SK-N-SH (cell line): ENCODE measurements around the gene MINDY2. TPM values are rescaled to one million over a fixed set of nuclear protein-coding genes. Genes with fewer than 3 reads are reported as not detected.

Source experiments
- CTCF ChIA-PET: fragments of 300-600, 350-600 bp; formaldehyde crosslinking; extraction: SDS; loops from one replicate; lab custom pipeline; 2021; lab: Yijun Ruan, JAX
- POLR2A ChIA-PET: fragments of 350-600 bp; sonication (Branson Sonifier 250); formaldehyde crosslinking; extraction: SDS; loops from one replicate; lab custom pipeline; 2020; ENCODE audit warnings: antibody characterized with exemption, inconsistent platforms; lab: Yijun Ruan, JAX
- DNase-seq: peaks from one replicate; pipeline ENCODE4 v3.0.0; 2012
- H2AFZ ChIP-seq: fragments of 200-600 bp; sonication (generic); 2 replicates; pipeline ENCODE4 v1.8.1; 2016; ENCODE audit warnings: antibody characterized with exemption, mild to moderate bottlenecking, low read depth
- H3F3A ChIP-seq: fragments of 200-600 bp; sonication (generic); replicated peaks from 2 replicates; pipeline ENCODE3; 2016; ENCODE audit warnings: antibody characterized with exemption, mild to moderate bottlenecking; ENCODE audit not compliant: insufficient read depth
- H3K27ac ChIP-seq, 2 experiments: fragments of 200-500 bp in 1 of 2; fragments of 200-600 bp in 1 of 2; sonication (Bioruptor generic) in 1 of 2; sonication (generic), shearing (Covaris generic) in 1 of 2; 2 replicates each; pipeline versions ENCODE4 v1.5.1 to v1.6.1; 2014 to 2016; ENCODE audit warnings: low read depth in 2 of 2, inconsistent platforms in 1 of 2, low read length in 1 of 2, mild to moderate bottlenecking in 1 of 2, mixed read lengths in 1 of 2
- H3K27me3 ChIP-seq: fragments of 200-600 bp; sonication (generic), shearing (Covaris generic); 2 replicates; pipeline ENCODE4 v1.6.1; 2016; ENCODE audit warnings: mixed run types; ENCODE audit not compliant: insufficient read depth
- H3K36me3 ChIP-seq, 2 experiments: fragments of 200-500 bp in 1 of 2; fragments of 200-600 bp in 1 of 2; sonication (Bioruptor generic) in 1 of 2; sonication (generic) in 1 of 2; replicated peaks in 1 of 2; 2 replicates each; pipeline versions ENCODE3 to v1.5.1; 2014 to 2016; ENCODE audit warnings: low read length in 1 of 2, mild to moderate bottlenecking in 1 of 2; ENCODE audit not compliant: insufficient read depth in 2 of 2, control insufficient read depth in 1 of 2
- H3K4me1 ChIP-seq, 2 experiments: fragments of 200-500 bp in 1 of 2; fragments of 200-600 bp in 1 of 2; sonication (Bioruptor generic) in 1 of 2; sonication (generic), shearing (Covaris generic) in 1 of 2; 2 replicates each; pipeline versions ENCODE4 v1.5.1 to v1.6.1; 2014 to 2016; ENCODE audit warnings: low read depth in 1 of 2, low read length in 1 of 2, mixed run types in 1 of 2; ENCODE audit not compliant: insufficient read depth in 2 of 2, control insufficient read depth in 1 of 2
- H3K4me2 ChIP-seq: fragments of 200-600 bp; sonication (generic), shearing (Covaris generic); 2 replicates; pipeline ENCODE4 v1.6.1; 2017; ENCODE audit warnings: mixed run types
- H3K4me3 ChIP-seq, 2 experiments: fragments of 200-500 bp in 1 of 2; fragments of 200-600 bp in 1 of 2; sonication (Bioruptor generic) in 1 of 2; sonication (generic), shearing (Covaris generic) in 1 of 2; 2 replicates each; pipeline versions ENCODE4 v1.5.1 to v1.8.1; 2014 to 2016; ENCODE audit warnings: low read depth in 2 of 2, inconsistent platforms in 1 of 2, low read length in 1 of 2, mild to moderate bottlenecking in 1 of 2, mixed read lengths in 1 of 2, moderate library complexity in 1 of 2
- H3K79me2 ChIP-seq: fragments of 200-600 bp; sonication (generic); 2 replicates; pipeline ENCODE4 v1.8.1; 2017; ENCODE audit warnings: mild to moderate bottlenecking; ENCODE audit not compliant: insufficient read depth
- H3K9ac ChIP-seq: fragments of 200-600 bp; sonication (generic); 2 replicates; pipeline ENCODE4 v1.6.1; 2017; ENCODE audit warnings: mixed run types
- H3K9me2 ChIP-seq: fragments of 200-600 bp; sonication (generic); 2 replicates; pipeline ENCODE4 v1.6.1; 2017; ENCODE audit warnings: mixed run types
- H3K9me3 ChIP-seq: fragments of 200-600 bp; sonication (generic); 2 replicates; pipeline ENCODE4 v1.6.1; 2017; ENCODE audit warnings: mixed run types, mild to moderate bottlenecking, moderate library complexity
- H4K20me1 ChIP-seq: fragments of 200-600 bp; sonication (generic); 2 replicates; pipeline ENCODE4 v1.6.1; 2017; ENCODE audit warnings: mild to moderate bottlenecking, mixed run types; ENCODE audit not compliant: insufficient read depth
- CHD2 ChIP-seq: fragments of 150-350 bp; IDR thresholded peaks from 2 replicates; pipeline ENCODE4 v1.6.1; 2018; ENCODE audit warnings: low read length; ENCODE audit not compliant: partially characterized antibody
- CTCF ChIP-seq: fragments of 200-600 bp; sonication (generic); IDR thresholded peaks from 2 replicates; pipeline ENCODE4 v1.6.1; 2017; ENCODE audit warnings: antibody characterized with exemption, mild to moderate bottlenecking, moderate library complexity
- ELF1 ChIP-seq: IDR thresholded peaks from 2 replicates; pipeline ENCODE4 v1.4.0; 2012
- EZH2phosphoT487 ChIP-seq: fragments of 200-600 bp; sonication (generic); IDR thresholded peaks from 2 replicates; pipeline ENCODE4 v1.6.1; 2017; ENCODE audit warnings: low read depth, mixed run types, mild to moderate bottlenecking, antibody characterized with exemption, moderate library complexity, borderline replicate concordance
- FOXJ3 ChIP-seq: sonication (generic); formaldehyde crosslinking; IDR thresholded peaks from 2 replicates; pipeline ENCODE4 v1.5.1; 2020; ENCODE audit warnings: mild to moderate bottlenecking, missing genetic modification reagents
- FOXM1 ChIP-seq: IDR thresholded peaks from 2 replicates; pipeline ENCODE4 v1.4.0; 2012; ENCODE audit warnings: low read depth, mild to moderate bottlenecking
- JUND ChIP-seq: IDR thresholded peaks from 2 replicates; pipeline ENCODE4 v1.4.0; 2012
- MAX ChIP-seq: IDR thresholded peaks from 2 replicates; pipeline ENCODE4 v1.4.0; 2012; ENCODE audit warnings: low read depth
- MEF2A ChIP-seq: IDR thresholded peaks from 2 replicates; pipeline ENCODE4 v1.4.0; 2012; ENCODE audit warnings: low read depth, borderline replicate concordance
- MXI1 ChIP-seq: IDR thresholded peaks from 2 replicates; pipeline ENCODE4 v1.6.1; 2012; ENCODE audit warnings: mild to moderate bottlenecking, low read depth, low read length, improper control_type of control experiment
- NRF1 ChIP-seq: IDR thresholded peaks from 2 replicates; pipeline ENCODE4 v1.6.1; 2012; ENCODE audit warnings: low read depth, mild to moderate bottlenecking, low read length
- PBX3 ChIP-seq: IDR thresholded peaks from 2 replicates; pipeline ENCODE4; 2012
- RAD21 ChIP-seq: IDR thresholded peaks from 2 replicates; pipeline ENCODE4 v1.6.1; 2012; ENCODE audit warnings: mild to moderate bottlenecking, low read length
- RCOR1 ChIP-seq: fragments of 150-350 bp; IDR thresholded peaks from 2 replicates; pipeline ENCODE4 v1.6.1; 2017; ENCODE audit warnings: antibody characterized with exemption, low read length
- RFX5 ChIP-seq: IDR thresholded peaks from 2 replicates; pipeline ENCODE4 v1.6.1; 2012; ENCODE audit warnings: mild to moderate bottlenecking, improper control_type of control experiment, low read length
- TAF1 ChIP-seq: IDR thresholded peaks from 2 replicates; pipeline ENCODE4 v1.6.1; 2012; ENCODE audit warnings: low read depth, mild to moderate bottlenecking, low read length, moderate library complexity, borderline replicate concordance
- TCF12 ChIP-seq: IDR thresholded peaks from 2 replicates; pipeline ENCODE4 v1.4.0; 2012
- YY1 ChIP-seq: IDR thresholded peaks from 2 replicates; pipeline ENCODE4 v1.4.0; 2012; ENCODE audit warnings: low read depth, mild to moderate bottlenecking
- WGBS: methylation state at CpG from one replicate; pipeline ENCODE4 v1.1.6; 2017; ENCODE audit warnings: low lambda C conversion rate; 5-methylcytosine and 5-hydroxymethylcytosine counted together
- polyA plus RNA-seq, 3 experiments: library from polyadenylated mRNA; depleted of rRNA; stranded (reverse); fragments of >200 nt; gene quantifications; 2 replicates each; pipeline ENCODE4 v1.2.3, GENCODE V29; 2012
- TF ChIP-seq, protein P1 (sequence below): IDR thresholded peaks from 2 replicates; pipeline ENCODE4 v1.6.1; 2012; ENCODE audit warnings: mild to moderate bottlenecking, low read depth, low read length, moderate library complexity

The MINDY2 gene
- polyA plus RNA-seq, 1 of the 3 experiments (the other 2 are of a cell fraction), result 1.0 TPM

- no peak for TF ChIP-seq RCOR1
- no peak for TF ChIP-seq NRF1
- no peak for TF ChIP-seq TCF12
- TF ChIP-seq MAX, result no peak
Measured at GRCh38 chr15:58875343-58875742, 104.2 kb downstream of the MINDY2 start (continued).

GRCh38 chr15:58876306-58877106 lies 105.4 kb downstream of the MINDY2 start:
- H3K27ac ChIP-seq, result 0 out of 4 replicates have a peak overlapping the region, but pooled peaks of 1 of the 2 experiments have one; percentile 4
- no peaks in the 10 kb centered on the region for H3K79me2 ChIP-seq
- no peaks in the 10 kb centered on the region for H3K4me1 ChIP-seq
- H2AFZ ChIP-seq, result no peak overlapping the region
- H4K20me1 ChIP-seq, result no peaks in the 10 kb centered on the region
- H3K9ac ChIP-seq, result no peak overlapping the region
- CTCF ChIA-PET, result interaction anchor here (1.1 kb wide), 1 partner anchor 105 kb away, joined by 3 read pairs; the partner anchor contains the start of gene MINDY2
- H3F3A ChIP-seq, result peaks cover 21% of the 10 kb centered on the region
- H3K9me3 ChIP-seq, result no peaks in the 10 kb centered on the region
- H3K36me3 ChIP-seq, result peaks cover 27 to 37% of the 10 kb centered on the region in 2 experiments
- H3K27me3 ChIP-seq, result no peaks in the 10 kb centered on the region
- no peak for TF ChIP-seq JUND
- TF ChIP-seq MXI1, result no peak
- no peak for TF ChIP-seq CHD2
- TF ChIP-seq EZH2phosphoT487, result no peak
- no peak for TF ChIP-seq MEF2A
- TF ChIP-seq, protein P1, sequence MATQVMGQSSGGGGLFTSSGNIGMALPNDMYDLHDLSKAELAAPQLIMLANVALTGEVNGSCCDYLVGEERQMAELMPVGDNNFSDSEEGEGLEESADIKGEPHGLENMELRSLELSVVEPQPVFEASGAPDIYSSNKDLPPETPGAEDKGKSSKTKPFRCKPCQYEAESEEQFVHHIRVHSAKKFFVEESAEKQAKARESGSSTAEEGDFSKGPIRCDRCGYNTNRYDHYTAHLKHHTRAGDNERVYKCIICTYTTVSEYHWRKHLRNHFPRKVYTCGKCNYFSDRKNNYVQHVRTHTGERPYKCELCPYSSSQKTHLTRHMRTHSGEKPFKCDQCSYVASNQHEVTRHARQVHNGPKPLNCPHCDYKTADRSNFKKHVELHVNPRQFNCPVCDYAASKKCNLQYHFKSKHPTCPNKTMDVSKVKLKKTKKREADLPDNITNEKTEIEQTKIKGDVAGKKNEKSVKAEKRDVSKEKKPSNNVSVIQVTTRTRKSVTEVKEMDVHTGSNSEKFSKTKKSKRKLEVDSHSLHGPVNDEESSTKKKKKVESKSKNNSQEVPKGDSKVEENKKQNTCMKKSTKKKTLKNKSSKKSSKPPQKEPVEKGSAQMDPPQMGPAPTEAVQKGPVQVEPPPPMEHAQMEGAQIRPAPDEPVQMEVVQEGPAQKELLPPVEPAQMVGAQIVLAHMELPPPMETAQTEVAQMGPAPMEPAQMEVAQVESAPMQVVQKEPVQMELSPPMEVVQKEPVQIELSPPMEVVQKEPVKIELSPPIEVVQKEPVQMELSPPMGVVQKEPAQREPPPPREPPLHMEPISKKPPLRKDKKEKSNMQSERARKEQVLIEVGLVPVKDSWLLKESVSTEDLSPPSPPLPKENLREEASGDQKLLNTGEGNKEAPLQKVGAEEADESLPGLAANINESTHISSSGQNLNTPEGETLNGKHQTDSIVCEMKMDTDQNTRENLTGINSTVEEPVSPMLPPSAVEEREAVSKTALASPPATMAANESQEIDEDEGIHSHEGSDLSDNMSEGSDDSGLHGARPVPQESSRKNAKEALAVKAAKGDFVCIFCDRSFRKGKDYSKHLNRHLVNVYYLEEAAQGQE, result no peak
- no peak for TF ChIP-seq FOXJ3
- no peak for TF ChIP-seq NRF1
- no peak for TF ChIP-seq RAD21
- no peak for TF ChIP-seq FOXM1
- no peak for TF ChIP-seq PBX3
- no peak for TF ChIP-seq ELF1
- TF ChIP-seq YY1, result no peak
- no peak for TF ChIP-seq RFX5
- TF ChIP-seq CTCF, result no peak
- TF ChIP-seq TAF1, result no peak
- POLR2A ChIA-PET, result no interaction called here
- H3K4me2 ChIP-seq, result no peak overlapping the region
- WGBS, result 90% methylated on average over 7 of the region's 7 CpGs
- no peak overlapping the region for H3K4me3 ChIP-seq
- no peaks in the 10 kb centered on the region for H3K9me2 ChIP-seq
- no peak for DNase-seq
